Measurements from ENCODE around the gene TEX264. TPM values are rescaled to one million over a fixed set of nuclear protein-coding genes. Genes with fewer than 3 reads are reported as not detected.

The TEX264 gene
- total RNA-seq, 2 experiments from 2014 or later = 24.9 to 25.9 TPM

- ATAC-seq (ENCODE audit: poor library complexity) = no peak
These were observed 11.5 kb downstream of the TEX264 start for GRCh38 chr3:51682526-51682925.

GRCh38 chr3:51683566-51683965 is 12.5 kb downstream of the TEX264 start:
- peaks cover 50% of the 10 kb centered on the region for H3K36me3 Mint-ChIP-seq (ENCODE audit: low read depth)
- H3K27ac Mint-ChIP-seq = peak overlapping the region; percentile 83
- intact Hi-C loops (cut with DNase I, micrococcal nuclease) = loop anchor here (2.0 to 5.0 kb wide), 3 partner anchors 115 to 1067 kb away; partner anchors contain the start of genes MANF (in 1 of the 2) and MAPKAPK3 (in 1 of the 2)
- peaks cover 87% of the 10 kb centered on the region for H3K4me1 Mint-ChIP-seq (ENCODE audit: low read depth)
- H3K9me3 Mint-ChIP-seq = no peaks in the 10 kb centered on the region
- POLR2A ChIA-PET = interaction anchor here (1.3 to 2.0 kb wide), 2 partner anchors 12 to 184 kb away, joined by 4 to 7 read pairs; partner anchors contain the start of genes DCAF1 and TEX264
- Histone ChIP-seq H3K36me3 (ENCODE audit: insufficient read depth, low read length) (peaks cover 57% of the 10 kb centered on the region), H3K27me3 (ENCODE audit: control insufficient read depth in 1 of 2, insufficient read depth in 2 of 2, low read length in 2 of 2) (no peaks in the 10 kb centered on the region), H3K9me3 (ENCODE audit: control insufficient read depth in 1 of 2, insufficient read depth in 1 of 2, low read length in 2 of 2) (no peaks in the 10 kb centered on the region), H3K4me1 (ENCODE audit: insufficient read depth, low read length) (peaks cover 100% of the 10 kb centered on the region), H3K4me3 (ENCODE audit: low read length) (no peak overlapping the region), H3K27ac (ENCODE audit: low read depth in 1 of 2, low read length in 2 of 2) (no peak overlapping the region)
- no peaks in the 10 kb centered on the region for H3K27me3 Mint-ChIP-seq
- no peak for DNase-seq
- no peak for ATAC-seq (ENCODE audit: poor library complexity)
- no peak overlapping the region for H3K4me3 Mint-ChIP-seq
- CTCF ChIA-PET = interaction anchor here (2.8 to 6.3 kb wide), 2 partner anchors 13 to 183 kb away, joined by 67 to 113 read pairs; partner anchors contain the start of genes DCAF1 and TEX264
- TF ChIP-seq, protein P1, sequence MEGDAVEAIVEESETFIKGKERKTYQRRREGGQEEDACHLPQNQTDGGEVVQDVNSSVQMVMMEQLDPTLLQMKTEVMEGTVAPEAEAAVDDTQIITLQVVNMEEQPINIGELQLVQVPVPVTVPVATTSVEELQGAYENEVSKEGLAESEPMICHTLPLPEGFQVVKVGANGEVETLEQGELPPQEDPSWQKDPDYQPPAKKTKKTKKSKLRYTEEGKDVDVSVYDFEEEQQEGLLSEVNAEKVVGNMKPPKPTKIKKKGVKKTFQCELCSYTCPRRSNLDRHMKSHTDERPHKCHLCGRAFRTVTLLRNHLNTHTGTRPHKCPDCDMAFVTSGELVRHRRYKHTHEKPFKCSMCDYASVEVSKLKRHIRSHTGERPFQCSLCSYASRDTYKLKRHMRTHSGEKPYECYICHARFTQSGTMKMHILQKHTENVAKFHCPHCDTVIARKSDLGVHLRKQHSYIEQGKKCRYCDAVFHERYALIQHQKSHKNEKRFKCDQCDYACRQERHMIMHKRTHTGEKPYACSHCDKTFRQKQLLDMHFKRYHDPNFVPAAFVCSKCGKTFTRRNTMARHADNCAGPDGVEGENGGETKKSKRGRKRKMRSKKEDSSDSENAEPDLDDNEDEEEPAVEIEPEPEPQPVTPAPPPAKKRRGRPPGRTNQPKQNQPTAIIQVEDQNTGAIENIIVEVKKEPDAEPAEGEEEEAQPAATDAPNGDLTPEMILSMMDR (IDR thresholded peaks at IDR 0.05) = no peak

More at GRCh38 chr3:51682526-51682925, 11.5 kb downstream of the TEX264 start:
- Histone ChIP-seq H3K4me3 (ENCODE audit: low read length) (no peak overlapping the region), H3K4me1 (ENCODE audit: insufficient read depth, low read length) (peaks cover 100% of the 10 kb centered on the region), H3K36me3 (ENCODE audit: insufficient read depth, low read length) (peaks cover 54% of the 10 kb centered on the region), H3K9me3 (ENCODE audit: control insufficient read depth in 1 of 2, insufficient read depth in 1 of 2, low read length in 2 of 2) (no peaks in the 10 kb centered on the region), H3K27me3 (ENCODE audit: control insufficient read depth in 1 of 2, insufficient read depth in 2 of 2, low read length in 2 of 2) (no peaks in the 10 kb centered on the region), H3K27ac (ENCODE audit: low read depth in 1 of 2, low read length in 2 of 2) (no peak overlapping the region)
- Mint-ChIP-seq H3K4me3 (no peak overlapping the region), H3K27me3 (no peaks in the 10 kb centered on the region), H3K36me3 (ENCODE audit: low read depth) (peaks cover 46% of the 10 kb centered on the region), H3K9me3 (no peaks in the 10 kb centered on the region), H3K4me1 (ENCODE audit: low read depth) (peaks cover 87% of the 10 kb centered on the region), H3K27ac (peak overlapping the region; percentile 51)
- intact Hi-C loops (cut with DNase I, micrococcal nuclease) = loop anchor here (1.0 to 5.0 kb wide), 6 partner anchors 13 to 1066 kb away; partner anchors contain the start of genes MANF (in 1 of the 2) and MAPKAPK3 (in 1 of the 2)
- ChIA-PET POLR2A (interaction anchor here (0.6 to 4.2 kb wide), 8 partner anchors 11 to 297 kb away, joined by 3 to 65 read pairs (median 6); partner anchors contain the start of genes ABHD14B, DCAF1, MANF and TEX264), CTCF (interaction anchor here (0.6 to 6.3 kb wide), 16 partner anchors 11 to 1317 kb away, joined by 3 to 113 read pairs (median 5); partner anchors contain the start of genes DCAF1, RAD54L2 and TEX264)
- no peak for DNase-seq
- TF ChIP-seq, protein P1 (IDR thresholded peaks at IDR 0.05) = no peak

GRCh38 chr3:51684971-51685751 is 14.1 kb downstream of the TEX264 start:
- intact Hi-C loops (cut with DNase I, micrococcal nuclease) = loop anchor here in 1 of 2 experiments (5.0 kb wide), 2 partner anchors 298 to 1063 kb away; partner anchors contain the start of gene MANF
- Histone ChIP-seq H3K36me3 (ENCODE audit: insufficient read depth, low read length) (peaks cover 62% of the 10 kb centered on the region), H3K9me3 (ENCODE audit: control insufficient read depth in 1 of 2, insufficient read depth in 1 of 2, low read length in 2 of 2) (no peaks in the 10 kb centered on the region), H3K27me3 (ENCODE audit: control insufficient read depth in 1 of 2, insufficient read depth in 2 of 2, low read length in 2 of 2) (no peaks in the 10 kb centered on the region), H3K27ac (ENCODE audit: low read depth in 1 of 2, low read length in 2 of 2) (peak overlapping the region; percentile 72 to 89), H3K4me3 (ENCODE audit: low read length) (no peak overlapping the region), H3K4me1 (ENCODE audit: insufficient read depth, low read length) (peaks cover 100% of the 10 kb centered on the region)
- Mint-ChIP-seq H3K36me3 (ENCODE audit: low read depth) (peaks cover 61% of the 10 kb centered on the region), H3K4me3 (peak overlapping the region; percentile 78), H3K27ac (peak overlapping the region; percentile 83), H3K27me3 (no peaks in the 10 kb centered on the region), H3K4me1 (ENCODE audit: low read depth) (peaks cover 83% of the 10 kb centered on the region), H3K9me3 (no peaks in the 10 kb centered on the region)
- ChIA-PET POLR2A (interaction anchor here (1.1 to 3.0 kb wide), 6 partner anchors 11 to 300 kb away, joined by 4 to 31 read pairs (median 8); partner anchors contain the start of genes DCAF1, GRM2, MANF and TEX264), CTCF (interaction anchor here (1.1 to 2.1 kb wide), 3 partner anchors 13 to 184 kb away, joined by 5 to 10 read pairs (median 9); no protein-coding TSS in a partner anchor)
- TF ChIP-seq, protein P1 (IDR thresholded peaks at IDR 0.05) = no peak
- ATAC-seq (ENCODE audit: poor library complexity) (no peak), DNase-seq (peak in 3 of 14 experiments; percentile 8 to 42 (median 35))
